Islet of Langerhans (tissue), 1 donor: Measurements from ENCODE around the gene NT5C3B.
"Not testable (repeated sequence)": the region's sequence is repeated elsewhere in the genome, so short reads cannot be mapped to it uniquely, and the experiment has no call there.

ENCODE experiments used
- FAIRE-seq: peaks from one replicate; lab custom pipeline; 2011; peaks lifted over from hg19 to GRCh38; lab: Jason Lieb, UNC

Gene NT5C3B

GRCh38 chr17:41835800-41836549 is at the start of gene NT5C3B:
Gene NT5C3B, minus strand, starts transcription at chr17:41836232. Its CDS starts 39 bp downstream, at chr17:41836193.
- FAIRE-seq, result no peak

GRCh38 chr17:41885733-41886132 is 49.7 kb upstream of the NT5C3B start:
- FAIRE-seq, result no peak

- FAIRE-seq, result no peak
Measured at GRCh38 chr17:41882756-41883155, 46.7 kb upstream of the NT5C3B start.

- no peak for FAIRE-seq
Measured at GRCh38 chr17:41880130-41880529, 44.1 kb upstream of the NT5C3B start.

GRCh38 chr17:41874293-41874670 is 38.2 kb upstream of the NT5C3B start:
- FAIRE-seq, result not testable (repeated sequence)

GRCh38 chr17:41873559-41874292 is 37.7 kb upstream of the NT5C3B start:
- FAIRE-seq, result no peak

GRCh38 chr17:41871789-41872188 is 35.8 kb upstream of the NT5C3B start:
- no peak for FAIRE-seq

- FAIRE-seq, result no peak
Measured at GRCh38 chr17:41870627-41871026, 34.6 kb upstream of the NT5C3B start.

- no peak for FAIRE-seq
Measured at GRCh38 chr17:41870097-41870496, 34.1 kb upstream of the NT5C3B start.

- FAIRE-seq, result no peak
Measured at GRCh38 chr17:41869426-41869825, 33.4 kb upstream of the NT5C3B start.

GRCh38 chr17:41868568-41868967 is 32.5 kb upstream of the NT5C3B start:
- FAIRE-seq, result no peak

- no peak for FAIRE-seq
Measured at GRCh38 chr17:41865596-41865893, 29.5 kb upstream of the NT5C3B start.

GRCh38 chr17:41864836-41865595 is 29.0 kb upstream of the NT5C3B start, which contains the start of gene KLHL11:
Gene KLHL11, minus strand, starts transcription at chr17:41865423. Its CDS starts 53 bp downstream, at chr17:41865370.
- FAIRE-seq, result no peak

GRCh38 chr17:41864498-41864835 is 28.4 kb upstream of the NT5C3B start:
- no peak for FAIRE-seq

- FAIRE-seq, result no peak
Measured at GRCh38 chr17:41863074-41863848, 27.2 kb upstream of the NT5C3B start.

GRCh38 chr17:41860254-41860931 is 24.4 kb upstream of the NT5C3B start:
- FAIRE-seq, result no peak

GRCh38 chr17:41851382-41851781 is 15.3 kb upstream of the NT5C3B start:
- FAIRE-seq, result not testable (repeated sequence)

- no peak for FAIRE-seq
Measured at GRCh38 chr17:41849251-41849990, 13.4 kb upstream of the NT5C3B start.

- no peak for FAIRE-seq
Measured at GRCh38 chr17:41848788-41849187, 12.8 kb upstream of the NT5C3B start.

GRCh38 chr17:41844971-41845370 is 8.9 kb upstream of the NT5C3B start:
- FAIRE-seq, result no peak

- FAIRE-seq, result not testable (repeated sequence)
Measured at GRCh38 chr17:41840781-41841180, 4.7 kb upstream of the NT5C3B start.
